Measurements from ENCODE around the gene ATP11B.

Gene ATP11B

DNA sequence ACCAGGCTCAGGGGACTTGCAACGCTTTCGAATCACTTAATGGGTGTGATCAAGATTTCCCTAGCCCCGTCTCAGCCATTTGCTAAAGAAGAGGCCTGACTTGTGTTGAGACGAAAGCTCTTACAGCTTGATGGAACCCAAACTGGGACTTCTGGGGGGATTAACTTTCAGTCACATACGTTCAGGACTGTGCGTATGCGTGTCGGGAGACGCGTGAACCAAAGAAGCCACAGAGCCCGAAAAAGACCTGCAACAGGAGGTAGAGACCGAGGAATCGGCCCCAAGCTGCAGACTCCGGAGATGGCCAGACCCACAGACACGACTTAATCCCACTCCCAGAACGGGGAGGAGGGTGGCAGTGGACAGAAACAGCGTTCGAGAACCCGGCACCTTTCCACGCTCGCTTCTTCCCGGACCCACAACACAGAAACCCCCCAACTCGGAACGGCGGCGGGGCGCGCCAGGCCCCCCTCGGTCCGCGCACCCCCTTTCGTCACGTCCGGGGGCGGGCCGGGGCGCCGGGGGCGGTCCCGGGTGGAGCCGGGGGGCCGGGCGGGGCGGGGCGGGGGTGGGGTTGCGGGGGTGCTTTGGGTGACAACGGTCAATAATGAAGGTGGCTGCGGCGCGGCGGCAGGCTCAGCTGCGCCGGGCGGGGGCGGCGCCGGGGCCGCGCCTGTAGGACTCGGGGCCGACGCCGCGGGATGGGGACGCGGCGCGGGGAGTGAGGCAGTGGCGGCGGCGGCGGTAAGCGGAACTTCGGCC is at the start of gene ATP11B:
TSS of gene ATP11B (plus strand) at position 604 of the 762 bp plus-strand sequence. CDS start 256 bp downstream, outside the sequence.
- H3K27me3 Mint-ChIP-seq (ENCODE audit: low read depth), result no peaks in the 10 kb centered on the region
- peak within 1 kb of the TSS; percentile 96 for H3K4me3 Mint-ChIP-seq
- H3K36me3 Mint-ChIP-seq (ENCODE audit: low read depth), result peaks cover 14% of the 10 kb centered on the region
- H3K27ac Mint-ChIP-seq, result peak within 1 kb of the TSS; percentile 99
- H3K4me1 Mint-ChIP-seq (ENCODE audit: low read depth), result peaks cover 28% of the 10 kb centered on the region
- H3K9me3 Mint-ChIP-seq, result no peaks in the 10 kb centered on the region

DNA sequence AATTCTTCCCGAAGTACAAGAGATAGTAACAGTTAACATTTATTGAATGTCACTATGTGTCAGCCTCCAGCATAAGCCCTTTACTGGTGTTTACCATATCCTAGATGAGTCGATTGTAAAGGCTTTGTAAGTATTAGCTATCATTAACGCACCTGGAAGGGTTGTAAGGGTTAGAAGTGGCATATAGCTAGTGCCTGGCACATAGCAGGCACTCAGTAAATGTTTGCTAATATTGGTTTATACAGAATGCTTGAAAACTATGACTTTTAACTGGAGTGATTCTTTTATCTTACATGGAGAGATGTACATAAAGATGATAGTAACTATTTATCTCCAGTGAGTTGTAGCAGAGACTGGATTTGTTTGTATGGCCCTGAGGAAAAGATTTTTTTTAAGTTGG is 46.3 kb upstream of the ATP11B start:
- Mint-ChIP-seq H3K9me3 (no peaks in the 10 kb centered on the region), H3K4me3 (no peak overlapping the region), H3K27me3 (ENCODE audit: low read depth) (peaks cover under 1% of the 10 kb centered on the region), H3K4me1 (ENCODE audit: low read depth) (no peaks in the 10 kb centered on the region), H3K36me3 (ENCODE audit: low read depth) (no peaks in the 10 kb centered on the region), H3K27ac (no peak overlapping the region)

DNA sequence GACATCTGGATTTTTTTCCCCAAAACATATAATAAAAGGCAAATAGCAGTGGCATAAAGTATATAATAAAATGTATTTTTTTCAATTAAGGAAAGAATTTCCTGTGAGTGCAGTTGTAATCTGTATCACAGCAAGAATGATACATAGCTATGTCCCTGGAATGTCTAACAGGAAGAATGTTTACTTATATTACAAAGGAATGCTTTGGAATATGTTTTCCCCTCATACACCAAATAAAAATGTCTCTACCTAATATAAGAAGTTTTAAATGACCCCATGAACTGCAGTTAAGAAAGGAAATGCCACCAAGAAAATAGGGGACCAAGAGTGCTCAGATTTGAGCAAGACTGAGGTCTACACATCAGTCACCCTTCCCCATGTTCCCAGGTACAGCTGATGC is 38.0 kb upstream of the ATP11B start:
- H3K27ac Mint-ChIP-seq, result no peak overlapping the region
- H3K4me3 Mint-ChIP-seq, result no peak overlapping the region
- H3K9me3 Mint-ChIP-seq, result no peaks in the 10 kb centered on the region
- peaks cover 17% of the 10 kb centered on the region for H3K27me3 Mint-ChIP-seq (ENCODE audit: low read depth)
- H3K4me1 Mint-ChIP-seq (ENCODE audit: low read depth), result no peaks in the 10 kb centered on the region
- no peaks in the 10 kb centered on the region for H3K36me3 Mint-ChIP-seq (ENCODE audit: low read depth)

DNA sequence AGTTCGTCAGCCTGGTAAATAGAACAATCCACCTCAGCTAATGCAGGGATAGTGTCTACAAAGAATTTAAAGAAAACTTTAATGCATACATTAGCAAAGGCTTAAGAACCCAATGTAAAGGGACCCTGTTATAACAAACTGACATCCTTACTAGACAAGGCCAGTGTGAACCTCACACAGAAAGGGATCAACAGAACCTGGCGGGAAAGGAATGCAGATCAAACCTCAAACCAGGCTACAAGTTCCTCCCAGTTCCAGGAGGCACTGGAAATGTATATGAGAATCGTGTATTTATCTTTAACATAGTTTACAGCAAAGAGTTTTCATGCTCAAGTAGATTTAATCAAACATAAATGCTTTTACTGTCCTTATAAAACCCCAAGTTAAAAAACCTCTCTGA is 37.6 kb upstream of the ATP11B start:
- no peaks in the 10 kb centered on the region for H3K36me3 Mint-ChIP-seq (ENCODE audit: low read depth)

DNA sequence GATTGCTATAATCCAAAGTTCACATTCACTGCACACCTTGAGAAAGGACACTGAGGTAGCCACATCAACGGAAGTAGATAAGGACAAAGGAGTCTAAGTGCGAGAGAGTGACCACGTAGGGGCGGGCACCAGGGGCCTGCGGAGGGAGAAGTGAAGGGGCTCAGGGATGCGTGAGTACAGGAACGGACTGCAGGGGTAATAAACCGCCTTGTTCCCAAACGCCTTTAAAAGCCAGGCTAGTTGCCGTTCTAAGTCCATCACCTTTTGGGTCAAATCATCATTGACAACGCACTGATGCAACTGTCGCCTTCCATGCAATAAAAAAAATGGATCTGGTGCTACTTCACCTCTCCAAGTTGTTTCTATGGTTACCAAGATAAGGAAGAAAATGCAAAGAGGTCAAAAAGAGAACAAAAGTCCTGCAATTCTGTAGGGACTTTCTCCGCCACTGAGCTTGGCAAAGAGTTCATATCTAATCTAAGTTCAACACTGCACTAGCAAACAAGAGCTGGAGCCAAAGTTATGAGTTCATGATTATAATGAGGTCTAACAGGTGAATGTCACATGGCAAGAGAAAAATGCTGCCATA is 32.6 kb upstream of the ATP11B start:
- Mint-ChIP-seq H3K27ac (no peak overlapping the region), H3K4me1 (ENCODE audit: low read depth) (no peaks in the 10 kb centered on the region), H3K9me3 (no peaks in the 10 kb centered on the region), H3K4me3 (no peak overlapping the region), H3K27me3 (ENCODE audit: low read depth) (peaks cover 18% of the 10 kb centered on the region), H3K36me3 (ENCODE audit: low read depth) (no peaks in the 10 kb centered on the region)

More for the DNA sequence above, 37.6 kb upstream of the ATP11B start:
- no peaks in the 10 kb centered on the region for H3K9me3 Mint-ChIP-seq
- H3K4me1 Mint-ChIP-seq (ENCODE audit: low read depth), result no peaks in the 10 kb centered on the region
- no peak overlapping the region for H3K27ac Mint-ChIP-seq
- peaks cover 17% of the 10 kb centered on the region for H3K27me3 Mint-ChIP-seq (ENCODE audit: low read depth)
- H3K4me3 Mint-ChIP-seq, result no peak overlapping the region

DNA sequence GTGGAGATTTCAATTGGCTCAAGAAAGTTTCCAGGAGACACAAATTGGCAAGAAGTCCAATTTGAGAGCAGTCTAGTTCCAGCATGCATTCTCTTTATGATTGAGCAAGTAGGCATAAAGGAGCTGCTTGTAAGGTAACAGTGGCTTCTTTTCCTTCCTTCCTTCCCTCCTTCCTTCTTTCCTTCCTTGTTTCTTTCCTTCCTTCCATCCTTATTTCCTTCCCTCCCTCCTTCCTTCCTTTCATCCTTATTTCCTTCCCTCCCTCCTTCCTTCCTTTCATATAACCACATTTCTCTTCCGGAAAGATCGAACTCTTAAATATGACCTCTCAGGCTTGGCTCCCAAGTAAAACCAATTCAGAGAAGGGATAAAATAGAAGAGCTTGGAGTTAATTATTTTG is 29.4 kb upstream of the ATP11B start:
- Mint-ChIP-seq H3K4me3 (no peak overlapping the region), H3K36me3 (ENCODE audit: low read depth) (no peaks in the 10 kb centered on the region), H3K27ac (no peak overlapping the region), H3K9me3 (no peaks in the 10 kb centered on the region), H3K4me1 (ENCODE audit: low read depth) (no peaks in the 10 kb centered on the region), H3K27me3 (ENCODE audit: low read depth) (peaks cover 7% of the 10 kb centered on the region)

DNA sequence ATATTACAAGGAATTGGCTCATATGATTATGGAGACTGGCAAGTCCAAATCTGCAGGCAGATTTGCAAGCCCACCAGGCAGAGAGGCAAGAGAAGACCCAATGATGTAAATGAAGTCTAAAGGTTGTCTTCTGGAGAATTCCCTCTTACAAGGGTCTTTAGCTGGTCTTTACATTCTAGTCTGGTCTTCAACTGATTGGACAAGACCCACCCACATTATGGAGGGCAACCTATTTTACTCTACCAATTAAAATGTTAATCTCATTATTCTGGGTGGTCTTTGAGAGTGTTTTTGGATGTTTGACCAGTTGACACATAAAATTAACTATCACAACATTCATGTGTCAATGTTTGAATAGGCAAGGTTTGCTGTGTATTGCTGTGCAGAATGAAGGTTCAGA is 28.0 kb upstream of the ATP11B start:
- H3K9me3 Mint-ChIP-seq, result no peaks in the 10 kb centered on the region
- no peaks in the 10 kb centered on the region for H3K4me1 Mint-ChIP-seq (ENCODE audit: low read depth)
- H3K36me3 Mint-ChIP-seq (ENCODE audit: low read depth), result no peaks in the 10 kb centered on the region
- no peak overlapping the region for H3K27ac Mint-ChIP-seq
- H3K27me3 Mint-ChIP-seq (ENCODE audit: low read depth), result peaks cover 7% of the 10 kb centered on the region
- no peak overlapping the region for H3K4me3 Mint-ChIP-seq

DNA sequence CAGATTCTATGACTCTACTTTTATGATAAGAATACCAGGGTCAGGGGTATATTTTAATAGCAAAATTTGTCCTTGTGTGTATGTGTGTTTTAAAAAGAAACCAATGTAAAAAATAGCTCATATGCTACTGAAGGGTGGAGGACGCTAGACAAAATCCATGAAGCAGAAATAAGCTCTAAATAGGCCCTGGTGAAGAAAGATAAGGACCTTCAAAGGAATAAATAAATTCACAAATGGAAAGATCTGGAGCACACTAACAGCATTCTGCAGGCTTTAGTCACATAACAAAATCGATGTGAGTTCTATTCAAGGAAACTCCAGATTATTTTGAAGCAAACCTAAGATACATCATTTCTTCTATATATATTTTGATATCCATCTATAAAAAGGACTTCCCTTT is 27.2 kb upstream of the ATP11B start:
- Mint-ChIP-seq H3K4me1 (ENCODE audit: low read depth) (no peaks in the 10 kb centered on the region), H3K9me3 (no peaks in the 10 kb centered on the region), H3K4me3 (no peak overlapping the region), H3K27me3 (ENCODE audit: low read depth) (peaks cover 7% of the 10 kb centered on the region), H3K27ac (no peak overlapping the region), H3K36me3 (ENCODE audit: low read depth) (no peaks in the 10 kb centered on the region)

DNA sequence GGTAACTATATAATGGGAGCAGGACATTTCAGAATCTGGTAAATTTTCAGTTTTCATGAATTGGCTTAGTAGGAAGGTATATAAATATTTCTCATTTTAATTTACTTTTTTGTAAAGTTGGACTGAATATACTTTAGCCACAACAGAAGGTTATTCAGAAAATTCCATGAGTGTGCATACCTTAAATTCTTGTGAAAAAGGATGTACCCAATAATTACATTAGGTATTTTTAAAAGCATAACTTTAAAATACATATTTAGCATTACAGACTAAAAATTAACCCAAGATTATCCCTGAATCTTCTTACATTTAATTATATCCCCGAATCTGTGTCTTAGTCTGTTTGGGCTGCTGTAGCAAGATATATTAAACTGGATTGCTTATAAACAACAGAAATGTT is 24.9 kb upstream of the ATP11B start:
- H3K36me3 Mint-ChIP-seq (ENCODE audit: low read depth), result no peaks in the 10 kb centered on the region
- H3K27ac Mint-ChIP-seq, result no peak overlapping the region
- H3K4me3 Mint-ChIP-seq, result no peak overlapping the region
- H3K27me3 Mint-ChIP-seq (ENCODE audit: low read depth), result peaks cover 16% of the 10 kb centered on the region
- H3K4me1 Mint-ChIP-seq (ENCODE audit: low read depth), result no peaks in the 10 kb centered on the region
- H3K9me3 Mint-ChIP-seq, result no peaks in the 10 kb centered on the region

DNA sequence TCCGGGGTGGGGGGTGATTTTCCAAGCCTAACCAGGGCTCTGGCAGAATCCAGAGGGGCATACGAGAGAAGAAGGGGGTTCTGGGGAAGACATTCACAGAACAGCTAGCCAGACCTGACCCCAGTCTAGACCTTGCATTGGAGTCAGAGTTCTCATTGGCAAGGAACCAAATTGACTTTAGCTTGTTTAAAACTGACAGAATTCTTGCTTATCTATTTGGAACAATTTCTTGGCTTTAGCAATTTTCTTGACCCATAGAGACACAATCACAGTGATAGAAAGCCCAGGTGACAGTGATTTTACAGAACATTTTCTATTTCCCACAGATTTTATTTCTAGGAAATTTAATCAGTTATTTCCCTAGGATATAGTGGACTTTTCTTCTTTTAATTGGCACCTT is 23.6 kb upstream of the ATP11B start:
- Mint-ChIP-seq H3K4me3 (no peak overlapping the region), H3K36me3 (ENCODE audit: low read depth) (no peaks in the 10 kb centered on the region), H3K27me3 (ENCODE audit: low read depth) (peaks cover 17% of the 10 kb centered on the region), H3K27ac (no peak overlapping the region), H3K9me3 (peaks cover 2% of the 10 kb centered on the region), H3K4me1 (ENCODE audit: low read depth) (no peaks in the 10 kb centered on the region)

DNA sequence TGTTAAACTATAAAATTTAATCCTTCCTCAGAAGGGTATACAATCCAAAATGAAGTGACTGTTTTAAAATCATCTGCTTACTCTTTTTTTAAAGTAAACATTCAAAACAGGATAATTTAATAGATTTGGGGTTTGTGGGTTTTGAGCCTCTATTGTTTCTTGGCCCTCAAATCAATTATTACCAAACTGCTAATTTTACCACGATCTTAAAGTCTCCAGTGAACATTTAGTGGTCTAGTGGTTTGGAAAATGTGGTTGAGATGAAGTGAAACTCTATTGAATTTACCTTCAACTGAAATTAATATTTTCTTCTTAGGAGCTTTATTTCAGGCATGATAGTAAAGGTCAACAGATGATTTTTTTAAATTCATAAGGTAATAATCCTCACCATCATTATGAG is 11.2 kb upstream of the ATP11B start:
- Mint-ChIP-seq H3K27ac (no peak overlapping the region), H3K4me3 (no peak overlapping the region), H3K27me3 (ENCODE audit: low read depth) (no peaks in the 10 kb centered on the region), H3K4me1 (ENCODE audit: low read depth) (peaks cover 6% of the 10 kb centered on the region), H3K9me3 (peaks cover under 1% of the 10 kb centered on the region), H3K36me3 (ENCODE audit: low read depth) (no peaks in the 10 kb centered on the region)

DNA sequence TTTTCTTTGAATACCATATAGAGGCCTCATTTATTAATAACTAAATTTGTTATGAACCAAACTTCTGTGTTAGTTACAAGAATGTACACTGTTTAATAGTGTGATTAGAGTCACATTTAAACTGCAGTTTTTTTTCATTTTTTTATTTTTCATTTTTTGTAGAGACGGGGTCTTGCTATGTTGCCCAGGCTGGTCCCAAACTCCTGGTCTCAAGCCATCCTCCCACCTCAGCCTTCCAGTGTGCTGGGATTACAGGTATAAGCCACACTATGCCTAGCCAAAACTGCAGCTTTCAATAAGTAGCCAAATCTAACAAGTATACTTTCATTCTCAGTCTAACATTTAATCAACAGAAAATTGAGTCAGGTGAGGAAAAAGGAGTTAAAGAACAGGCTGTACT is 10.2 kb upstream of the ATP11B start:
- Mint-ChIP-seq H3K36me3 (ENCODE audit: low read depth) (no peaks in the 10 kb centered on the region), H3K27ac (no peak overlapping the region), H3K27me3 (ENCODE audit: low read depth) (no peaks in the 10 kb centered on the region), H3K4me1 (ENCODE audit: low read depth) (peaks cover 6% of the 10 kb centered on the region), H3K9me3 (no peaks in the 10 kb centered on the region), H3K4me3 (no peak overlapping the region)

DNA sequence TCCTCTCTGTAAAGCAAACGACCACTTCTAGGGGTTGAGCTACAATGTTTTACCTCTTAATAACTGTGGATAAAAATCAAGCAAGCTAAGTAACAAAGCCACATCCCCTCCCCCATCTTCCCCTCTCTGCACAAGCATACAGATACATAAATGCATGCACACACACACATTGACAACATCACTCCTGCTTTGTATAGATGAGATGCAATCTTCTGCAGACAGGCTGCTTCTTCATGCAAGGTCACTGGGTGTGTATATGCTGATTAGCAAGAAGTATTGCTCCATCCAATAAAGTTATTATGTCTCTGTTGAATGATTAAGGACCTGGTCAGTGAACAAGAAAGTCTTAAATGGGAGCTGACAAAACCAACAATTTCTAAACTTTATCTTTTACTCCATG is 8.8 kb upstream of the ATP11B start:
- Mint-ChIP-seq H3K27me3 (ENCODE audit: low read depth) (no peaks in the 10 kb centered on the region), H3K36me3 (ENCODE audit: low read depth) (no peaks in the 10 kb centered on the region), H3K4me3 (no peak overlapping the region), H3K4me1 (ENCODE audit: low read depth) (peaks cover 7% of the 10 kb centered on the region), H3K9me3 (no peaks in the 10 kb centered on the region), H3K27ac (no peak overlapping the region)

DNA sequence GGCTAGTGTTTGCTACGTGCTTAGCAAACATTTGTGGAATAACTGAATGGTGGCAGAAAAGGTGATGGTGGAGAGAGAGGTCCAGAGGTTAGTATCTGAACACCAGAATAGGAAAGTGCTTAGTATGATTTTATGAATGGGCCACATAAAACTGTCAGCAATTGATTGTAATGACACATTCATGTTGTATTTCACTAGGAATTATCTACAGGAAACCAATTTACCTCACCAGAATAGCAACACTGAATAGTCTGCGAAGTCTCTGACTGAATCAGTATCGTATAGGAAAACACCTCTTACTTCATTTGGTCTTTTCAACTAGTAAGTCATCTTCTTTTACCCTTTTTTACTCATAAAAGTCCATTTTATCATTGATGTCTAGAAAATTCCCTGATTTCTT is 8.2 kb upstream of the ATP11B start:
- no peak overlapping the region for H3K4me3 Mint-ChIP-seq
- H3K27ac Mint-ChIP-seq, result no peak overlapping the region
- H3K27me3 Mint-ChIP-seq (ENCODE audit: low read depth), result no peaks in the 10 kb centered on the region
- H3K36me3 Mint-ChIP-seq (ENCODE audit: low read depth), result no peaks in the 10 kb centered on the region
- peaks cover 7% of the 10 kb centered on the region for H3K4me1 Mint-ChIP-seq (ENCODE audit: low read depth)
- H3K9me3 Mint-ChIP-seq, result no peaks in the 10 kb centered on the region

DNA sequence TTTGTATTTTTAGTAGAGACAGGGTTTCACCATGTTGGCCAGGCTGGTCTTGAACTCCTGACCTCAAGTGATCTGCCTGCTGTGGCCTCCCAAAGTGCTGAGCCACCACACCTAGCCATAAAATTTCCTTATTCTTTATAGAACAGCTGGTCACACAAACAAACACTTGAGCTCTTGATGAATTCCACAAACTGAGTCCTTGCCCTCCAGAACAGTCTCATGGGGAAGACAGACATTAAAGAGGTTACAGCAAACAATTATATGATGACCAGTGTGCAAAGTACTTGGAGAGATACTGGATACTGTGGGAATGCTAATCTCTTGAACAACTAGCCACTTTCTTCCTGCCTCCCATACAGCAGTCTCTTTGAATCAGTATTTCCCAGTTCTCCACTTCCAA is 7.5 kb upstream of the ATP11B start:
- H3K4me3 Mint-ChIP-seq, result no peak overlapping the region
- H3K36me3 Mint-ChIP-seq (ENCODE audit: low read depth), result no peaks in the 10 kb centered on the region
- no peaks in the 10 kb centered on the region for H3K27me3 Mint-ChIP-seq (ENCODE audit: low read depth)
- no peak overlapping the region for H3K27ac Mint-ChIP-seq
- peaks cover 7% of the 10 kb centered on the region for H3K4me1 Mint-ChIP-seq (ENCODE audit: low read depth)
- no peaks in the 10 kb centered on the region for H3K9me3 Mint-ChIP-seq
